Esophagus squamous epithelium (tissue), 5 donors: ENCODE data around the gene CRYBA2. TPM values are rescaled to one million over a fixed set of nuclear protein-coding genes. Genes with fewer than 3 reads are reported as not detected.

Experiments
- DNase-seq: peaks from one replicate; lab custom pipeline; 2025; lab: John Stamatoyannopoulos, UW
- H3K27ac ChIP-seq, 4 donors: fragments of 200-600 bp; sonication (generic); one replicate each; pipeline ENCODE4 v1.5.1; 2016 to 2019; ENCODE audit warnings: mild to moderate bottlenecking in 1 of 4
- H3K27me3 ChIP-seq, 4 donors: fragments of 200-600 bp; sonication (generic); 1 replicate in 3 of 4; 2 replicates in 1 of 4; pipeline versions ENCODE4 v1.5.1 to v1.6.0; 2017 to 2021; ENCODE audit warnings: antibody characterized with exemption in 1 of 4
- H3K36me3 ChIP-seq, 3 donors: fragments of 200-600 bp; sonication (generic); one replicate each; pipeline ENCODE4 v1.5.1; 2016 to 2019
- H3K4me1 ChIP-seq, 3 donors: fragments of 200-600 bp; sonication (generic); one replicate each; pipeline ENCODE4 v1.5.1; 2017 to 2019
- H3K4me3 ChIP-seq, 4 donors: fragments of 200-600 bp; sonication (generic); 1 replicate in 3 of 4; 2 replicates in 1 of 4; pipeline ENCODE4 v1.5.1; 2016 to 2019; ENCODE audit warnings: mild to moderate bottlenecking in 2 of 4, moderate library complexity in 1 of 4
- H3K9me3 ChIP-seq, 3 donors: fragments of 200-600 bp; sonication (generic); one replicate each; pipeline ENCODE4 v1.5.1; 2016 to 2019
- POLR2A ChIP-seq, 4 donors: fragments of 450-650 bp; IDR thresholded peaks; one replicate each; pipeline ENCODE4 v1.6.1; 2017; ENCODE audit warnings: antibody characterized with exemption in 4 of 4, mild to moderate bottlenecking in 4 of 4, moderate library complexity in 3 of 4
- WGBS, 2 donors: methylation state at CpG; one replicate each; pipeline ENCODE4 v1.1.5; 2018; 5-methylcytosine and 5-hydroxymethylcytosine counted together
- intact Hi-C: fragments of 100-400 bp; cut with DNase I; formaldehyde crosslinking; loops from one replicate; pipeline ENCODE4 v1.15.0; 2022
- total RNA-seq, 4 donors: library from RNA; depleted of rRNA; stranded (reverse); fragments of >200 nt; gene quantifications; one replicate each; pipeline ENCODE4 v1.1.0, GENCODE V29; 2016
- TF ChIP-seq, protein P1 (sequence below), 6 experiments: fragments of 450-650 bp in 4 of 6; fragments of 200-600 bp in 2 of 6; sonication (generic) in 2 of 6; IDR thresholded peaks; one replicate each; pipeline ENCODE4 v1.5.1; 2016 to 2019; ENCODE audit warnings: antibody characterized with exemption in 6 of 6, mild to moderate bottlenecking in 4 of 6, moderate library complexity in 4 of 6
- donor health status: DM: yes; HTN: yes; CAD: no.

The CRYBA2 gene
- total RNA-seq, 4 donors from 2014 or later: not detected

DNA sequence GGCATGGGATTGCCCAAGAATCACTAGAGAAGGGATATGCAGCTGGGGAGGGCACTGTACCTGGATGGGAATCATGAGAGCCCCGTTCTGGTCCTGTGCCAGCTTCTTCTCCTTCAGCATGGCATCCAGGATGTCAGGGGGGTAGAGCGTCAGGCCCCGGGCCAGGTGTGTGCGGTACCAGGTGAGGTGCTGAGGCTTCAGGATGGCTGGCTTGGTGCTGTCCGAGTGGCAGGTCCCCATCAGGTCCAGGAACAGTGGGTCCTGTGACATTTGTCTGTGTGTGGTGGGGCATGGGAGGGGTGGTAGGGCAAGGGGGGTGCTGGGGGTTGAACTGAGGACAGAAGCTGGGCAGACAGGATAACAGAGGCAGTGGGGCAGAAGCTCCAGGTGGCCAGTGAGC, 34.9 kb upstream of the CRYBA2 start:
- no peak for TF ChIP-seq POLR2A (IDR thresholded peaks at IDR 0.05)
- TF ChIP-seq, protein P1, sequence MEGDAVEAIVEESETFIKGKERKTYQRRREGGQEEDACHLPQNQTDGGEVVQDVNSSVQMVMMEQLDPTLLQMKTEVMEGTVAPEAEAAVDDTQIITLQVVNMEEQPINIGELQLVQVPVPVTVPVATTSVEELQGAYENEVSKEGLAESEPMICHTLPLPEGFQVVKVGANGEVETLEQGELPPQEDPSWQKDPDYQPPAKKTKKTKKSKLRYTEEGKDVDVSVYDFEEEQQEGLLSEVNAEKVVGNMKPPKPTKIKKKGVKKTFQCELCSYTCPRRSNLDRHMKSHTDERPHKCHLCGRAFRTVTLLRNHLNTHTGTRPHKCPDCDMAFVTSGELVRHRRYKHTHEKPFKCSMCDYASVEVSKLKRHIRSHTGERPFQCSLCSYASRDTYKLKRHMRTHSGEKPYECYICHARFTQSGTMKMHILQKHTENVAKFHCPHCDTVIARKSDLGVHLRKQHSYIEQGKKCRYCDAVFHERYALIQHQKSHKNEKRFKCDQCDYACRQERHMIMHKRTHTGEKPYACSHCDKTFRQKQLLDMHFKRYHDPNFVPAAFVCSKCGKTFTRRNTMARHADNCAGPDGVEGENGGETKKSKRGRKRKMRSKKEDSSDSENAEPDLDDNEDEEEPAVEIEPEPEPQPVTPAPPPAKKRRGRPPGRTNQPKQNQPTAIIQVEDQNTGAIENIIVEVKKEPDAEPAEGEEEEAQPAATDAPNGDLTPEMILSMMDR (IDR thresholded peaks at IDR 0.05): no peak
- H3K36me3 ChIP-seq: no peaks in the 10 kb centered on the region
- intact Hi-C loops: no loop called here
- no peaks in the 10 kb centered on the region for H3K9me3 ChIP-seq
- H3K27ac ChIP-seq: no peak overlapping the region
- no peak overlapping the region for H3K4me3 ChIP-seq
- 63 to 78% methylated on average over 4 to 5 of the region's 5 CpGs for WGBS, 2 donors
- no peaks in the 10 kb centered on the region for H3K4me1 ChIP-seq
- DNase-seq: no peak
- H3K27me3 ChIP-seq: peaks cover 0 to 91% (median 1%) of the 10 kb centered on the region in 4 donors

- 86 to 90% methylated on average over 15 to 20 of the region's 22 CpGs for WGBS, 2 donors
- Histone ChIP-seq H3K9me3 (no peaks in the 10 kb centered on the region), H3K4me1 (no peaks in the 10 kb centered on the region), H3K27me3 (peaks cover 0 to 86% (median 1%) of the 10 kb centered on the region in 4 donors), H3K27ac (no peak overlapping the region), H3K4me3 (no peak overlapping the region), H3K36me3 (no peaks in the 10 kb centered on the region)
- DNase-seq: no peak
- TF ChIP-seq, protein P1 (IDR thresholded peaks at IDR 0.05): no peak
- TF ChIP-seq POLR2A (IDR thresholded peaks at IDR 0.05): no peak
- intact Hi-C loops: no loop called here
Observed at GRCh38 chr2:219027511-219028055, 34.4 kb upstream of the CRYBA2 start.

- 74% methylated on average over 2 to 3 of the region's 7 CpGs for WGBS, 2 donors
- DNase-seq: no peak
- intact Hi-C loops: no loop called here
- no peaks in the 10 kb centered on the region for H3K36me3 ChIP-seq
- peaks cover 0 to 86% (median 1%) of the 10 kb centered on the region in 4 donors for H3K27me3 ChIP-seq
- no peak overlapping the region for H3K4me3 ChIP-seq
- no peak for TF ChIP-seq POLR2A (IDR thresholded peaks at IDR 0.05)
- TF ChIP-seq, protein P1 (IDR thresholded peaks at IDR 0.05): no peak
- no peaks in the 10 kb centered on the region for H3K4me1 ChIP-seq
- no peak overlapping the region for H3K27ac ChIP-seq
- no peaks in the 10 kb centered on the region for H3K9me3 ChIP-seq
Observed at GRCh38 chr2:219026946-219027345, 33.7 kb upstream of the CRYBA2 start.

GRCh38 chr2:219025637-219026585, 32.7 kb upstream of the CRYBA2 start:
- H3K9me3 ChIP-seq: no peaks in the 10 kb centered on the region
- DNase-seq: no peak
- H3K4me3 ChIP-seq: no peak overlapping the region
- intact Hi-C loops: no loop called here
- no peak for TF ChIP-seq POLR2A (IDR thresholded peaks at IDR 0.05)
- TF ChIP-seq, protein P1 (IDR thresholded peaks at IDR 0.05): no peak
- peaks cover 0 to 86% (median 1%) of the 10 kb centered on the region in 4 donors for H3K27me3 ChIP-seq
- H3K4me1 ChIP-seq: no peaks in the 10 kb centered on the region
- no peak overlapping the region for H3K27ac ChIP-seq
- WGBS, 2 donors: 68 to 71% methylated on average over 10 of the region's 18 CpGs
- no peaks in the 10 kb centered on the region for H3K36me3 ChIP-seq

GRCh38 chr2:219024059-219024458, 30.8 kb upstream of the CRYBA2 start:
- TF ChIP-seq POLR2A (IDR thresholded peaks at IDR 0.05): no peak
- TF ChIP-seq, protein P1 (IDR thresholded peaks at IDR 0.05): no peak
- H3K9me3 ChIP-seq: no peaks in the 10 kb centered on the region
- DNase-seq: no peak
- intact Hi-C loops: no loop called here
- 73 to 87% methylated on average over 3 to 9 of the region's 11 CpGs for WGBS, 2 donors
- no peak overlapping the region for H3K4me3 ChIP-seq
- no peak overlapping the region for H3K27ac ChIP-seq
- H3K27me3 ChIP-seq: peaks cover 0 to 77% (median 1%) of the 10 kb centered on the region in 4 donors
- H3K4me1 ChIP-seq: no peaks in the 10 kb centered on the region
- no peaks in the 10 kb centered on the region for H3K36me3 ChIP-seq
